NB4 (cell line): ENCODE measurements around the gene VDR.

Experiments
- MYC ChIP-seq: IDR thresholded peaks from 2 replicates; pipeline ENCODE4 v1.6.1; 2011; ENCODE audit warnings: low read depth, low read length
- POLR2A ChIP-seq: IDR thresholded peaks from 2 replicates; pipeline ENCODE4 v1.6.1; 2011; ENCODE audit warnings: mild to moderate bottlenecking; ENCODE audit not compliant: insufficient read length; ENCODE audit errors: extremely low read depth
- TF ChIP-seq, protein P1 (sequence below): IDR thresholded peaks from one replicate; pipeline ENCODE4 v1.5.1; 2012; ENCODE audit warnings: low read depth, low read length
- TF ChIP-seq, protein P2 (sequence below): IDR thresholded peaks from 2 replicates; pipeline ENCODE4 v1.6.1; 2011; ENCODE audit warnings: low read depth, low read length

DNA sequence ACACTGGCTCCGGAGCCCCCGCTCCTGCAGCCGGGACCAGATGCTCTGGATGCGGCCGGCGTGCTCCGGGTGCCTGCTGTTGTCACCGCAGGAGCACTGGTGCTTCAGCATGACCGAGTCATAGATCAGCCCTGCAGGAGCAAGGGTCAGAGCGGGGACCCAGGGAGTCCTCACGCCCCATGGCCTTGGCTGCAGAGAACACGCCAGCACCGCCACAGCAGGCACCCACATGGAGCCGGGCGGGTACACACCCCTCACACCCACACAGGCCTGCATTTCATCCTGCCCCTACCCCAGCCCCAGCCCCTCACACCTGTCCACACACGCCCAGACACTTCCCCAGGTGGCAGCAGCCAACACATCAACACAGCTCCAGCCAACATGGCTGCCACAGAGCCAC, 112.9 kb downstream of the VDR start:
- TF ChIP-seq, protein P1, sequence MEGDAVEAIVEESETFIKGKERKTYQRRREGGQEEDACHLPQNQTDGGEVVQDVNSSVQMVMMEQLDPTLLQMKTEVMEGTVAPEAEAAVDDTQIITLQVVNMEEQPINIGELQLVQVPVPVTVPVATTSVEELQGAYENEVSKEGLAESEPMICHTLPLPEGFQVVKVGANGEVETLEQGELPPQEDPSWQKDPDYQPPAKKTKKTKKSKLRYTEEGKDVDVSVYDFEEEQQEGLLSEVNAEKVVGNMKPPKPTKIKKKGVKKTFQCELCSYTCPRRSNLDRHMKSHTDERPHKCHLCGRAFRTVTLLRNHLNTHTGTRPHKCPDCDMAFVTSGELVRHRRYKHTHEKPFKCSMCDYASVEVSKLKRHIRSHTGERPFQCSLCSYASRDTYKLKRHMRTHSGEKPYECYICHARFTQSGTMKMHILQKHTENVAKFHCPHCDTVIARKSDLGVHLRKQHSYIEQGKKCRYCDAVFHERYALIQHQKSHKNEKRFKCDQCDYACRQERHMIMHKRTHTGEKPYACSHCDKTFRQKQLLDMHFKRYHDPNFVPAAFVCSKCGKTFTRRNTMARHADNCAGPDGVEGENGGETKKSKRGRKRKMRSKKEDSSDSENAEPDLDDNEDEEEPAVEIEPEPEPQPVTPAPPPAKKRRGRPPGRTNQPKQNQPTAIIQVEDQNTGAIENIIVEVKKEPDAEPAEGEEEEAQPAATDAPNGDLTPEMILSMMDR, result no peak
- TF ChIP-seq POLR2A (no peak), MYC (no peak)
- TF ChIP-seq, protein P2, sequence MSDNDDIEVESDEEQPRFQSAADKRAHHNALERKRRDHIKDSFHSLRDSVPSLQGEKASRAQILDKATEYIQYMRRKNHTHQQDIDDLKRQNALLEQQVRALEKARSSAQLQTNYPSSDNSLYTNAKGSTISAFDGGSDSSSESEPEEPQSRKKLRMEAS, result no peak
